HG03039 (cell line): ENCODE data around the gene ZYX.

Experiments used
- ATAC-seq: cut with Tn5 transposase; IDR thresholded peaks from one replicate; pipeline ENCODE4 v1.9.1; 2021; ENCODE audit warnings: mild to moderate bottlenecking, moderate library complexity; ENCODE audit not compliant: unreplicated experiment

Gene ZYX

GRCh38 chr7:143362131-143363015 lies 18.8 kb upstream of the ZYX start, which contains the start of gene FAM131B:
Gene FAM131B (minus strand): TSS chr7:143362713. CDS start chr7:143362603, 110 bp downstream.
- ATAC-seq = no peak

DNA sequence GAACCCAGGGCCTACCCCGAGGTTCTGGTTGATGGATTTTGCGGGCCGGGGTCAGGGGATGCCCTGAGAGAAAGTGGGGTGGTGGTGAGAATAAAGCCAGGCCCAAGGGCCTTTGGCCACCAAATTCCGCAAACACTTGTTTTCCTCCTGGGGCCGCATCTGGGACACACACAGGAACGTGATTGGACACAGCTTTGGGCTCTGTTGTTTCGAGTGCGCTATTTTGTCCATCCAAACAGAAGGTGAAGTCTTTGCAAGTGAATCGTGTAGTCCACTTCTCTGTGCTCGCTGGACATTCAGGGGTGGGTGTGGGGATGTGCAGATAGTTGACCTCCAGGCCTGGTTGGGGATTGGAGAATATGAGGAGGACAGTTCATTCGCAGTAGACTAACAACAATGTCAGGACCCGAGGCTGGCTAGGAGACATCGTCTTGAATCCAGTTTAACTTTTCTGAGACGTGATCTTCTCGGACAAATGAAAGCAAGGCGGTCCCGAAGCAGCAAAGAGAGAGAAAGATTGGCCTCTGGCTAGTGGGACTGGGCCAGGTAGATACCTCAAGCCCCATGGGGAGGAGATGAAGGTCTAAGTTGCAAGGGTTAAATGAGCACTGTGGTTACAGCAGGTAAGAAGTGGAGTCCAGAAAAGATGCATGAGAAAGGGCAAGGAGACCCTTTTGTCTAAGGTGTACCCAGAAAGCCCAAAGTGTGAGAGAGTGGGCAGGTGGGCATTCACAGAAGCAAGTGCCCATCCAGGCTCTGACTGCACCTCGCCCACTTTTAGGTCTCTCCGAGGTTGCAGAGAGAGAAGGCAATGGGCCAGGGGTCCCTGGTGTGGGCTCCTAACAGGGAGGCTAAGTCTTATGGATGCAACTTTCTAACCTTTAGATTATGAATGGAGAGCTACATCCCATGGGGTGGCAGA lies 17.9 kb upstream of the ZYX start:
- no peak for ATAC-seq

DNA sequence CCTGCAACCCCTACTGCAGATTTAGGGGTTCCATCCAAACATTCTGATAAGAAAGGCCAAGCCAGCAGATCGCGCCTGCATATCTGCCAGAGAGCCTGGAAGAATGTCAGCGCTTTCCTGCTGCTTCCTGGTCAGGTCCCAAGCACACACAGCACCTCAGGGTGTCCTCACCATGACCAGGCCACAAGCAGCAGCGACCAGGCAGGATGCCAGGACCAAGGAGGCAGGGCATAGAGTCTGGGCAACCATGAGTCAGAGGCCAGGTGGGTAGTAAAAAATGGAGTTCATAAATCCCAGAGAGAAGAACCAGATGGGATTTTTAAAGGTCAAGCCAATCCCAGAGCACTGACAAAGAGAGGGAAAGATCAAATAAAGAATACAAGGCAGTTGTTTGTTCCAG lies 13.2 kb upstream of the ZYX start:
- ATAC-seq = no peak

GRCh38 chr7:143368387-143368786 lies 12.8 kb upstream of the ZYX start:
- ATAC-seq = no peak

DNA sequence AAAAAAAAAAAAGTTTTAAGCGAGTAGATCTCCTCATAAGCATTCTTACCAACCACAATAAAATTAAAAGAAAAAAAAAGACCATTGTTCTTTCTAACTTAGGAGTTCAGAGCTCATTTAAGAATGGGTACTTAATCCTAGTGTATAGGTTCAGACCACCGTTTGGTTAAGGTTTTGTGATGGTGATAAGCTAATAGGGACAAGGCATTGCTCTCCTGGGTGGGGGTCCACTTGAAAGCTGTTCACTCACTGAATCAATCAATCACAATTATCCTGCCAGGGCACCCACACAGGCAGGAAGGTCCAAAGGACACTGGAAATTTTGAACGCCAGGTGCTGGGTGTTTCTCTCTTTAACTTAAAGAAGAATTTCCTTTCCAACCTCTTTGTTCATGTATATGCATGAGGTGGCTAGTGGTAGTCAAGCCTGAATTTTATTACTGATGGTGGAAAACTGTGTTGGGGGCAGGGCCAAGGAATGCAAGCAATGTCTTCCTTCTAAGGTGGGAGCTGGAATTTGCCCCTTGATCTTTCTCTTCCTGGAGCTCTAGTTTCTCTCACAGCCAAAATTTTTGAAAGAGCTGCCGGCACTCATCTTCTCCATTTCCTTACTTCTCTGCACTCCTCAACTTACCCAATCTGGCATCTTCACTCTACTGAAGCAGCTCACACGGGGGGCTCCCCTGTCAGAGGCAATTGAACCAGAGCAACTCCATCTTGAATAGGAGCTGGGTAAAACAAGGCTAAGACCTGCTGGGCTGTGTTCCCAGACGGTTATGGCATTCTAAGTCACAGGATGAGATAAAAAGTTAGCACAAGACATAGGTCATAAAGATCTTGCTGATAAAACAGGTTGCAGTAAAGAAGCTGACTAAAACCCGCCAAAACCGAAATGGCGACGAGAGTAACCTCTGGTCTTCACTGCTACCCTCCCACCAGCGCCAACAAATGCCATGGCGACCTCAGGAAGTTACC lies 11.2 kb upstream of the ZYX start:
- no peak for ATAC-seq

DNA sequence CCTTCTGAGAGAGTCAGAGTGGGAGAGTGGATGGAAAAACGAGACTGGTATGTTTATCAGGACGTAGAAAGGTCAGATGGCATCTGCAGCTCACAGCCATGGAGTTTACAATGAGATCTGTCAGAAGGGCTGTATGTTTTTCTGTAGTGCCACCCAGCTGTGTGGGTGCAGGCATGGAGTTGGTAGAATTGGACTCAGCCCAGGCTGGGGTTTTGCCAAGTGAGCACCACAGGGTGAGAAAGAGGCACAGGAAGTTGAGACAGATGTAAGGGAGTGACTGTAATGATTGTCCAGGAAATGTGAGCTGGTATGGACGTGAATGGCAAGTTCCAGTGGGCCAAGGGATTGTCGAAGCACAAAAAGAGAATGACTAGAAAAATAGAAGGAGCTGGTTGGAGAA lies 9.1 kb upstream of the ZYX start:
- ATAC-seq = no peak

- no peak for ATAC-seq
Measured at GRCh38 chr7:143373255-143373794, 7.8 kb upstream of the ZYX start.

- no peak for ATAC-seq
Measured at GRCh38 chr7:143374561-143374960, 6.6 kb upstream of the ZYX start.

DNA sequence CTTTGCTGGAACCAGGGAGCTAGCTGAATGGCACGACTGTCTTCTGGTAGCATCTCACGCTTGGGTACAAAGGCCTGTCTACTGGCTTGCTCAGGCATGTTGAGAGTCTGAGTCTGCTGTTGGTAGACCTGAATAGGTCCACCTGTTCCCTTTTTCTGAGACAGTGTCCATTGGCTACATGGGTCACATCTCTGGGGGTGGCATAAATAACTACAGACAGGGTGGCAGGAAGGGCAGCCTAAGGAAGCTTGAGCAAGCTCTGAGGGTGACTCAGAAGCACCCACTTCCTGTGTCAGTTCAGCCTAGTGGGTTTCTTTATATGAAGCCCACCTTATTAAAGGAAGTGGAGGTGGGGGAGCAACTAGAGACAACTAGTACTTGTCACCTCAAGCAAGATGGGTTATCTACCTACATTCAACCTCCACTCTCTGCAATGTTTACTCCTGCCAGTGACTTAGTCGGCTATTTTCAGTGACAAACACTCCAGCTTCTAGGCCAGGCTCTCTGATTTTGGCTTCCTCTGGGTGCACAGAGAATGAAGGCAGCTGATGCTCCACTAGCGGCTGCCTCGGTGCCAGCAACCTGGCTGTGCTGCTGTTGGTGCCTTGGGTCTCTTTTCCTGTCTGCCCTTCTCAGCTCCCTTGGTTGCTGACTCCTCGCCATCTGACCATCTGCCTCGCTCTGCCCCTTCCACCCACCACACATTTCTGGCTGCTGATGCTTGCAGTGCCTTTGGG lies 5.7 kb upstream of the ZYX start:
- no peak for ATAC-seq

- ATAC-seq = no peak
Measured at GRCh38 chr7:143376396-143376795, 4.7 kb upstream of the ZYX start.

- ATAC-seq = no peak
Measured at GRCh38 chr7:143379611-143380259, 1.4 kb upstream of the ZYX start.

- ATAC-seq = peak; percentile 40
Measured at GRCh38 chr7:143380260-143380645, 892 bp upstream of the ZYX start.

DNA sequence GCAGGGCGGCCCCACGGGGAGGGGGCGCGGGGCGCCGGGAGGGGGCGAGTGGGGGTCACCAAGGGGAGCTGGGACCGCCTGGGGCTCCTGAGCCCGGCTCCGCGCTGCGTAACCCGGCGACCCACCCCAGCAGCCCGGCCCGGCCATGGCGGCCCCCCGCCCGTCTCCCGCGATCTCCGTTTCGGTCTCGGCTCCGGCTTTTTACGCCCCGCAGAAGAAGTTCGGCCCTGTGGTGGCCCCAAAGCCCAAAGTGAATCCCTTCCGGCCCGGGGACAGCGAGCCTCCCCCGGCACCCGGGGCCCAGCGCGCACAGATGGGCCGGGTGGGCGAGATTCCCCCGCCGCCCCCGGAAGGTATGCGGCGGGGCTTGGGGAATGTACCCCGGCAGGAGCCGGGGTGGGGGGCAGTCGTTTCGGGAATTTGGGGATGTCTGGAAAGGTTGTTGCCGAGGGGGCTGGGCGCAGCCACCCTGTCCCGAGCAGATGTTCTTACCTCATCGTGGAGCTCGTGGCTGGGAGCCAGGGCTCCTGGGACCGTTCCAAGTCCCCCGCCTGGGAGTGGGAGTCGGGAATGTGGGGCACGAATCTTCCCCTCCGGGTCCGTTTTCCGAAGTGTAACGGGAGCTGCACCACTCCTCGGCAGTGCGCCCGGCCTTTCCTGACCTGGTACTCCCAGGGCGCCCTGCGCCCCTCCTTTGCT lies 431 bp downstream of the ZYX start:
- ATAC-seq = peak; percentile 9

DNA sequence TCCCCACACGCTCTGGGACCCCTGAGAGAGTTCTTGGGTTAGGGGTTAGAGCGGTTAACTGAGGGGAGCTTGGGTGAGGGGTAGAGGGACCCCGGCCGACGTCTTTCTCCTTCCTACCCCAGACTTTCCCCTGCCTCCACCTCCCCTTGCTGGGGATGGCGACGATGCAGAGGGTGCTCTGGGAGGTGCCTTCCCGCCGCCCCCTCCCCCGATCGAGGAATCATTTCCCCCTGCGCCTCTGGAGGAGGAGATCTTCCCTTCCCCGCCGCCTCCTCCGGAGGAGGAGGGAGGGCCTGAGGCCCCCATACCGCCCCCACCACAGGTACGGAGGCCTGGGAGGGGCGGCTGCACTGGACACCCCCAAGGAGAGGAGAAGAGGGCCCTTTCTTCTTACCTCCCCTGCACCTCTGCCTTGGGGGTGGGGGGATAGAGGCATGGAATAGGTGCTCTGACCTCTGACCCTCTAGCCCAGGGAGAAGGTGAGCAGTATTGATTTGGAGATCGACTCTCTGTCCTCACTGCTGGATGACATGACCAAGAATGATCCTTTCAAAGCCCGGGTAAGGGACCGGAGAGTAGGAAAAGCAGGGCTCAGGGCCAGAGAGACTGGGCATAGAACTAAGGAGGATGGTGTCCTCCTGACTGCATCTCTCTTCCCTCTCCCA lies 1.1 kb downstream of the ZYX start:
- ATAC-seq = no peak

DNA sequence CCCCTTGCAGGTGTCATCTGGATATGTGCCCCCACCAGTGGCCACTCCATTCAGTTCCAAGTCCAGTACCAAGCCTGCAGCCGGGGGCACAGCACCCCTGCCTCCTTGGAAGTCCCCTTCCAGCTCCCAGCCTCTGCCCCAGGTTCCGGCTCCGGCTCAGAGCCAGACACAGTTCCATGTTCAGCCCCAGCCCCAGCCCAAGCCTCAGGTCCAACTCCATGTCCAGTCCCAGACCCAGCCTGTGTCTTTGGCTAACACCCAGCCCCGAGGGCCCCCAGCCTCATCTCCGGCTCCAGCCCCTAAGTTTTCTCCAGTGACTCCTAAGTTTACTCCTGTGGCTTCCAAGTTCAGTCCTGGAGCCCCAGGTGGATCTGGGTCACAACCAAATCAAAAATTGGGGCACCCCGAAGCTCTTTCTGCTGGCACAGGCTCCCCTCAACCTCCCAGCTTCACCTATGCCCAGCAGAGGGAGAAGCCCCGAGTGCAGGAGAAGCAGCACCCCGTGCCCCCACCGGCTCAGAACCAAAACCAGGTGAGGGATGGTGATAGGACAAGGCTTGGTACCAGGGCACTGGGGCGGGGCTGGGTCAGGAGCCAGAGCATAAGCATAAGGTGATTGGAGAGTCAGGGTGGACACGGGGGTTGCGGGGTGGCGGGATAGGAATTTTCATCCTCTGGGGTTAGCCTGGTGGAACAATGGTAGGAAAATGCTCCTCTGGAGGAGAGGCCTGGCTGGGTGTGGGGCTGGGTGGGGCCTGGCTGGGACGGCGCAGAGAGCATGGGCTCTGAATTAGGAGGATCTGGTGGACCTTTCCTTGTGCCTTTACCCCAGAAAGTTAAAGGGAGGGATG lies 1.9 kb downstream of the ZYX start:
- no peak for ATAC-seq

DNA sequence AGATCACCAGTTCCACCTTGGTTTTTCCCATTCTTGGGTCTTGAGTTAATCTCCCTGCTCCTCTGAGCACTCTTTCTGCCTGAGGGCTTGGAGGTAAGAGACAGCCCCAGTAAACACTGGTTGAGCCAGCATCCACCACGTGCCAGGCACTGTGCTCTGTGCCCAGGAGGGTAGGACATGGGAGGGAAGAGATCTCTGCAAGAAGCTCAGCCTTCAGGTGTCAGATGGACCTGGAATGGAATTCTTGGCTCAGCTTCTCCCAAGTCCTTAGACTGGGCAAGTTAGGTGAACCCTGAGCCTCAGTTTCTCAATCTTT lies 2.5 kb downstream of the ZYX start:
- ATAC-seq = no peak

DNA sequence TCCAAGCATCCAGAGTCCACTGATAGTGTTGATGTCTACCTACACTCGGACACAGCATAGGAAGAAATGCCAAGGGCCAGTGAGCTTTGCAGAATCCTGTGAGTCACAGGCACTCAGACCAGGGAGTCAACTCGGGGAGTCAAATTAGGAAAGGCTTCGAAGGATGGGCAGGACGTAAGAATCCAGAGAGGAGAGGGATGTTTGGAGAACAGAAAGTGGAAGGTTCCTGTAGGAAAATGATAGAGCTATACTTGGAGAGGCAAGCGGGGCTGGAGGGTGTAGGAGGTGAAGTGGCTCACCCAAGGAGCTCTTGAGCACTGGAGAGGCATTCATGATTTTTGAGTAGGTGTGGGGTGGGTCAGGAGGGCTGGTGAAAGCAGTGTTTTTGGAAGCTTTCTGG lies 3.0 kb downstream of the ZYX start:
- no peak for ATAC-seq
